ENCODE results near the gene CAMK1D.
"Not testable (repeated sequence)": the region's sequence is repeated elsewhere in the genome, so short reads cannot be mapped to it uniquely, and the experiment has no call there.

Gene CAMK1D

GRCh38 chr10:12723220-12723619 is 373.9 kb downstream of the CAMK1D start (continued):
- TF ChIP-seq REST (tag by site-specific recombination; IDR thresholded peaks at IDR 0.05) (no peak), ZNF626 (tag by site-specific recombination; IDR thresholded peaks at IDR 0.05) (no peak)

GRCh38 chr10:12724807-12725579 is 375.6 kb downstream of the CAMK1D start:
- CTCF ChIA-PET = interaction anchor here (0.6 to 1.6 kb wide), 3 partner anchors 14 to 342 kb away, joined by 3 to 6 read pairs (median 4); no protein-coding TSS in a partner anchor
- peaks cover 10% of the 10 kb centered on the region for H3K4me1 ChIP-seq (ENCODE audit: control insufficient read depth, insufficient read depth, low read length)
- H3K9me3 ChIP-seq (ENCODE audit: control insufficient read depth, insufficient read depth, low read depth, low read length) = no peaks in the 10 kb centered on the region
- POLR2A ChIA-PET = no interaction called here
- no peaks in the 10 kb centered on the region for H3K36me3 ChIP-seq (ENCODE audit: control insufficient read depth in 2 of 2, insufficient read depth in 1 of 2, low read length in 2 of 2)
- H3K4me3 ChIP-seq (ENCODE audit: low read depth, low read length) = no peak overlapping the region
- TF ChIP-seq OSR2 (tag by site-specific recombination; IDR thresholded peaks at IDR 0.05) (no peak), GLI4 (tag by site-specific recombination; IDR thresholded peaks at IDR 0.05) (no peak), ZBTB44 (tag by site-specific recombination; IDR thresholded peaks at IDR 0.05) (no peak), ZNF26 (tag by site-specific recombination; IDR thresholded peaks at IDR 0.05) (no peak), ZNF394 (tag by site-specific recombination; IDR thresholded peaks at IDR 0.05; ENCODE audit: borderline replicate concordance) (no peak), SCRT2 (tag by site-specific recombination; IDR thresholded peaks at IDR 0.05) (no peak), ZNF132 (tag by site-specific recombination; IDR thresholded peaks at IDR 0.05; ENCODE audit: borderline replicate concordance) (no peak), ZNF623 (tag by site-specific recombination; IDR thresholded peaks at IDR 0.05) (no peak), GLIS2 (tag by site-specific recombination; IDR thresholded peaks at IDR 0.05) (no peak), GFI1B (tag by site-specific recombination; IDR thresholded peaks at IDR 0.05) (no peak), ZNF416 (tag by site-specific recombination; IDR thresholded peaks at IDR 0.05) (no peak), ZNF354C (tag by site-specific recombination; IDR thresholded peaks at IDR 0.05; ENCODE audit: borderline replicate concordance, low read depth) (no peak), ZNF488 (tag by site-specific recombination; IDR thresholded peaks at IDR 0.05) (no peak), ZIC2 (tag by site-specific recombination; IDR thresholded peaks at IDR 0.05) (no peak), PRDM1 (tag by site-specific recombination; IDR thresholded peaks at IDR 0.05) (no peak), ZBTB20 (tag by site-specific recombination; IDR thresholded peaks at IDR 0.05) (no peak), ZFHX2 (tag by site-specific recombination; conservative IDR thresholded peaks at IDR 0.05) (no peak)
- H3K27ac ChIP-seq (ENCODE audit: extremely low read depth, low read depth, low read length) = no peak overlapping the region

- CTCF ChIA-PET = interaction anchor here (0.6 to 1.6 kb wide), 3 partner anchors 14 to 342 kb away, joined by 3 to 6 read pairs (median 4); no protein-coding TSS in a partner anchor
- H3K36me3 ChIP-seq (ENCODE audit: control insufficient read depth in 2 of 2, insufficient read depth in 1 of 2, low read length in 2 of 2); H3K4me3 ChIP-seq (ENCODE audit: low read depth, low read length); POLR2A ChIA-PET; H3K9me3 ChIP-seq (ENCODE audit: control insufficient read depth, insufficient read depth, low read depth, low read length); H3K4me1 ChIP-seq (ENCODE audit: control insufficient read depth, insufficient read depth, low read length); H3K27ac ChIP-seq (ENCODE audit: extremely low read depth, low read depth, low read length): not testable (repeated sequence)
Observed at GRCh38 chr10:12725580-12725888, 376.2 kb downstream of the CAMK1D start.

Data from HEK293 (cell line).